A673 (cell line): ENCODE measurements around the gene HTN3. TPM values are rescaled to one million over a fixed set of nuclear protein-coding genes. Genes with fewer than 3 reads are reported as not detected.
"Not testable (repeated sequence)": the region's sequence is repeated elsewhere in the genome, so short reads cannot be mapped to it uniquely, and the experiment has no call there.

ENCODE experiments used
- BruUV-seq: library from RNA; stranded (reverse); fragments of 400-500 nt; replicated peaks from 2 replicates; lab custom pipeline; 2021; lab: Mats Ljungman, UMichigan
- CTCF ChIA-PET: fragments of 300-600 bp; sonication (Branson Sonifier 250); formaldehyde crosslinking; loops from one replicate; lab custom pipeline; 2022; ENCODE audit warnings: antibody characterized with exemption; lab: Charles Lee
- POLR2A ChIA-PET: fragments of 300-600 bp; sonication (Branson Sonifier 250); formaldehyde crosslinking; loops from one replicate; lab custom pipeline; 2022; ENCODE audit warnings: antibody characterized with exemption; ENCODE audit not compliant: low non-redundant PET; lab: Charles Lee
- DNase-seq: peaks from one replicate; pipeline ENCODE4 v3.0.0-alpha.2; 2015; ENCODE audit warnings: low spot score
- H3K27ac ChIP-seq: fragments of 200-600 bp; sonication (generic); 2 replicates; pipeline ENCODE4 v1.5.1; 2016; ENCODE audit warnings: mixed run types, low read depth, mild to moderate bottlenecking, mixed read lengths, antibody characterized with exemption, low read length; ENCODE audit not compliant: poor library complexity, severe bottlenecking
- H3K27me3 ChIP-seq: fragments of 200-600 bp; sonication (generic); replicated peaks from 2 replicates; pipeline ENCODE4 v1.6.1; 2017; ENCODE audit warnings: mixed run types, low read depth, mild to moderate bottlenecking, mixed read lengths, antibody characterized with exemption, low read length; ENCODE audit not compliant: insufficient read depth, poor library complexity
- H3K36me3 ChIP-seq: fragments of 200-600 bp; sonication (generic); 2 replicates; pipeline ENCODE4 v1.6.1; 2016; ENCODE audit warnings: mixed run types, mild to moderate bottlenecking, mixed read lengths, antibody characterized with exemption, low read length; ENCODE audit not compliant: insufficient read depth, poor library complexity, severe bottlenecking
- H3K4me1 ChIP-seq: fragments of 200-600 bp; sonication (generic); 2 replicates; pipeline ENCODE4 v1.6.1; 2017; ENCODE audit warnings: mixed run types, mild to moderate bottlenecking, mixed read lengths, antibody characterized with exemption, low read length; ENCODE audit not compliant: insufficient read depth, poor library complexity, severe bottlenecking
- H3K4me3 ChIP-seq: fragments of 200-600 bp; sonication (generic); 2 replicates; pipeline ENCODE4 v1.5.1; 2016; ENCODE audit warnings: low read depth, mixed run types, mild to moderate bottlenecking, mixed read lengths, low read length; ENCODE audit not compliant: poor library complexity, severe bottlenecking
- H3K9me3 ChIP-seq: fragments of 200-600 bp; sonication (generic); 2 replicates; pipeline ENCODE4 v1.6.1; 2016; ENCODE audit warnings: mixed run types, low read depth, mild to moderate bottlenecking, mixed read lengths, antibody characterized with exemption, low read length; ENCODE audit not compliant: poor library complexity, severe bottlenecking
- EZH2 ChIP-seq: fragments of 200-600 bp; sonication (generic); IDR thresholded peaks from 2 replicates; pipeline ENCODE4 v1.6.1; 2017; ENCODE audit warnings: borderline replicate concordance, low read depth, mild to moderate bottlenecking, mixed read lengths, antibody characterized with exemption, low read length; ENCODE audit not compliant: poor library complexity, severe bottlenecking
- intact Hi-C: fragments of 100-400 bp; cut with micrococcal nuclease; formaldehyde crosslinking; loops from one replicate; pipeline ENCODE4 v1.10.0; 2022; ENCODE audit not compliant: unreplicated experiment
- total RNA-seq: library from RNA; stranded (reverse); gene quantifications from 2 replicates; pipeline ENCODE4 v1.2.3, GENCODE V29; 2021
- TF ChIP-seq, protein P1 (sequence below): fragments of 300-800, 200-600 bp; sonication (generic); conservative IDR thresholded peaks from 2 replicates; pipeline ENCODE4 v1.5.1; 2017; ENCODE audit warnings: low read depth, mild to moderate bottlenecking, antibody characterized with exemption, low read length, moderate library complexity, mixed read lengths

HTN3 gene
- total RNA-seq, 1 experiment from 2014 or later = not detected

DNA sequence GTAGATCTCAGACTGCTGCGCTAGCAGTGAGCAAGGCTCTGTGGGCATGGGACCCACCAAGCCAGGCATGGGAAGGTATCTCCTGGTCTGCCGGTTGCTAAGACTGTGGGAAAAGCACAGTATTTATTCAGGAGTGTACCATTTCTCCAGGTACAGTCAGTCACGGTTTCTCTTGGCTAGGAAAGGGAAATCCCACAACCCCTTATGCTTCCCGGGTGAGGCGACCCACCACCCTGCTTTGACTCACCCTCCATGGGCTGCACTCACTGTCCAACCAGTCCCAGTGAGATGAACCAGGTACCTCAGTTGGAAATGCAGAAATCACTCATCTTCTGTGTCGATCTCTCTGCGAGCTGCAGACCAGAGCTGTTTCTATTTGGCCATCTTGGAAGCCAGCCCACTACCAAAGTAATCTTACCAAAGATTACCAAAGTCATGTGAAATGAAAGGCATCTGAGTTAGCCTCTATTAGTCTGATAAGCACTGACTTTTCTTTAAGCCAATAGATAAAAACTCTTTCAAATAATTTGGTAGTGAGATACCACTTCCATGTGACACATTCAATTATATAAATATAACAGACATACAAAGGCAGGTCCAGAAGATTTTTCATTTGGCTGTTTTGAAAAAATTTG lies 13.5 kb downstream of the HTN3 start:
- no peaks in the 10 kb centered on the region for H3K4me1 ChIP-seq
- ChIA-PET CTCF (no interaction called here), POLR2A (no interaction called here)
- intact Hi-C loops = no loop called here
- no peaks in the 10 kb centered on the region for H3K27me3 ChIP-seq
- no peaks in the 10 kb centered on the region for H3K9me3 ChIP-seq
- TF ChIP-seq EZH2 = no peak
- TF ChIP-seq, protein P1, sequence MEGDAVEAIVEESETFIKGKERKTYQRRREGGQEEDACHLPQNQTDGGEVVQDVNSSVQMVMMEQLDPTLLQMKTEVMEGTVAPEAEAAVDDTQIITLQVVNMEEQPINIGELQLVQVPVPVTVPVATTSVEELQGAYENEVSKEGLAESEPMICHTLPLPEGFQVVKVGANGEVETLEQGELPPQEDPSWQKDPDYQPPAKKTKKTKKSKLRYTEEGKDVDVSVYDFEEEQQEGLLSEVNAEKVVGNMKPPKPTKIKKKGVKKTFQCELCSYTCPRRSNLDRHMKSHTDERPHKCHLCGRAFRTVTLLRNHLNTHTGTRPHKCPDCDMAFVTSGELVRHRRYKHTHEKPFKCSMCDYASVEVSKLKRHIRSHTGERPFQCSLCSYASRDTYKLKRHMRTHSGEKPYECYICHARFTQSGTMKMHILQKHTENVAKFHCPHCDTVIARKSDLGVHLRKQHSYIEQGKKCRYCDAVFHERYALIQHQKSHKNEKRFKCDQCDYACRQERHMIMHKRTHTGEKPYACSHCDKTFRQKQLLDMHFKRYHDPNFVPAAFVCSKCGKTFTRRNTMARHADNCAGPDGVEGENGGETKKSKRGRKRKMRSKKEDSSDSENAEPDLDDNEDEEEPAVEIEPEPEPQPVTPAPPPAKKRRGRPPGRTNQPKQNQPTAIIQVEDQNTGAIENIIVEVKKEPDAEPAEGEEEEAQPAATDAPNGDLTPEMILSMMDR = no peak
- no TSS peak for BruUV-seq
- H3K36me3 ChIP-seq = no peaks in the 10 kb centered on the region
- no peak overlapping the region for H3K27ac ChIP-seq
- DNase-seq = no peak
- no peak overlapping the region for H3K4me3 ChIP-seq

DNA sequence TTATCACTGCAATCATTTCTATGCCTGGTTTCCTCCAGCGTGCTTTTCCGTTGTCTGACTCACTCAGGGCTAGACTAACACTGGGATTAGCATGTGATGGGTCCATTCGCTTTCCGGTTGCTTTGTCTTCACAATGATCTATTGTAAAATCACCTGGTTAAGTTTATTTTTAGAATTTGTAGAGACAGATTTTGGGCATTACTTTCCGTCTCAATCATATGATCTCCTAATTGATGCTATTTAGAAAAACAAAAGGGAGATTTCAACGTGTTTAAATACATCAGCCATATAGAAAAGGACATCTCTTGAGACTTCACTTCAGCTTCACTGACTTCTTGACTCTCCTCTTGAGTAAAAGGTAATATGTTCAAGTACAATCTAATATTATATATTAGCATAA lies 21.9 kb downstream of the HTN3 start, which contains the start of gene HTN1:
Gene HTN1, plus strand, starts transcription at position 301 of the 400 bp plus-strand sequence. CDS start 2,639 bp downstream, outside the sequence.
- intact Hi-C loops = not testable (repeated sequence)

DNA sequence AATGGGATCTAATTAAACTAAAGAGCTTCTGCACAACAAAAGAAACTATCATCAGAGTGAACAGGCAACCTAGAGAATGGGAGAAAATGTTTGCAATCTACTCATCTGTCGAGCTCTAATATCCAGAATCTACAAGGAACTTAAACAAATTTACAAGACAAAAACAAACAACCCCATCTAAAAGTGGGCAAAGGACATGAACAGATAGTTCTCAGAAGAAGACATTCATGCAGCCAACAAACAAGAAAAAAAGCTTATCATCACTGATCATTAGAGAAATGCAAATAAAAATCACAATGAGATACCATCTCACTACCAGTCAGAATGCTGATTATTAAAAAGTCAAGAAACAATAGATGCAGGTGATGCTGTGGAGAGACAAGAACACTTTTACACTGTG lies 28.3 kb downstream of the HTN3 start:
- POLR2A ChIA-PET, CTCF ChIA-PET, DNase-seq, H3K4me3 ChIP-seq, H3K27ac ChIP-seq, H3K9me3 ChIP-seq, BruUV-seq, intact Hi-C loops, H3K4me1 ChIP-seq, H3K36me3 ChIP-seq, H3K27me3 ChIP-seq: not testable (repeated sequence)

More for the DNA sequence above, 21.9 kb downstream of the HTN3 start, which contains the start of gene HTN1:
- POLR2A ChIA-PET, H3K4me3 ChIP-seq, H3K9me3 ChIP-seq, CTCF ChIA-PET, H3K36me3 ChIP-seq, H3K4me1 ChIP-seq, BruUV-seq, H3K27me3 ChIP-seq, DNase-seq, H3K27ac ChIP-seq: not testable (repeated sequence)

GRCh38 chr4:70057651-70058050 lies 29.4 kb downstream of the HTN3 start:
- no peak for DNase-seq
- H3K9me3 ChIP-seq = no peaks in the 10 kb centered on the region
- no peak overlapping the region for H3K4me3 ChIP-seq
- TF ChIP-seq, protein P1 = no peak
- no peak for TF ChIP-seq EZH2
- intact Hi-C loops = no loop called here
- no peaks in the 10 kb centered on the region for H3K36me3 ChIP-seq
- no peaks in the 10 kb centered on the region for H3K27me3 ChIP-seq
- POLR2A ChIA-PET = no interaction called here
- H3K27ac ChIP-seq = no peak overlapping the region
- BruUV-seq = no TSS peak
- CTCF ChIA-PET = no interaction called here
- H3K4me1 ChIP-seq = no peaks in the 10 kb centered on the region
